ENCODE measurements around the gene ZNF568.

Gene ZNF568

GRCh38 chr19:36916991-36917390 is 859 bp downstream of the ZNF568 start:
- DNase-seq (ENCODE audit: low read depth) = peak; percentile 3
- peak overlapping the region; percentile 69 for H3K4me3 ChIP-seq (ENCODE audit: low read depth, low read length)
- no peak for TF ChIP-seq MYC (IDR thresholded peaks at IDR 0.05; ENCODE audit: low read depth, low read length)
- TF ChIP-seq POLR2A (IDR thresholded peaks at IDR 0.05; ENCODE audit: extremely low read depth, insufficient read length) = no peak
- no peak for TF ChIP-seq CTCF (IDR thresholded peaks at IDR 0.05; ENCODE audit: low read depth, low read length)
- TF ChIP-seq MAX (IDR thresholded peaks at IDR 0.05; ENCODE audit: low read depth, low read length) = no peak

GRCh38 chr19:36918090-36918489 is 2.0 kb downstream of the ZNF568 start:
- no peak for DNase-seq (ENCODE audit: low read depth)
- H3K4me3 ChIP-seq (ENCODE audit: low read depth, low read length) = no peak overlapping the region
- TF ChIP-seq POLR2A (IDR thresholded peaks at IDR 0.05; ENCODE audit: extremely low read depth, insufficient read length) = no peak
- no peak for TF ChIP-seq MAX (IDR thresholded peaks at IDR 0.05; ENCODE audit: low read depth, low read length)
- no peak for TF ChIP-seq CTCF (IDR thresholded peaks at IDR 0.05; ENCODE audit: low read depth, low read length)
- TF ChIP-seq MYC (IDR thresholded peaks at IDR 0.05; ENCODE audit: low read depth, low read length) = no peak

- TF ChIP-seq MYC (IDR thresholded peaks at IDR 0.05; ENCODE audit: low read depth, low read length) (no peak), POLR2A (IDR thresholded peaks at IDR 0.05; ENCODE audit: extremely low read depth, insufficient read length) (no peak), MAX (IDR thresholded peaks at IDR 0.05; ENCODE audit: low read depth, low read length) (no peak), CTCF (IDR thresholded peaks at IDR 0.05; ENCODE audit: low read depth, low read length) (no peak)
- no peak overlapping the region for H3K4me3 ChIP-seq (ENCODE audit: low read depth, low read length)
- no peak for DNase-seq (ENCODE audit: low read depth)
Observed at GRCh38 chr19:36931684-36932083, 15.6 kb downstream of the ZNF568 start.

GRCh38 chr19:36939153-36939552 is 23.0 kb downstream of the ZNF568 start:
- H3K4me3 ChIP-seq (ENCODE audit: low read depth, low read length) = no peak overlapping the region
- DNase-seq (ENCODE audit: low read depth) = peak; percentile 23
- TF ChIP-seq MAX (IDR thresholded peaks at IDR 0.05; ENCODE audit: low read depth, low read length) = no peak
- no peak for TF ChIP-seq CTCF (IDR thresholded peaks at IDR 0.05; ENCODE audit: low read depth, low read length)
- no peak for TF ChIP-seq MYC (IDR thresholded peaks at IDR 0.05; ENCODE audit: low read depth, low read length)
- TF ChIP-seq POLR2A (IDR thresholded peaks at IDR 0.05; ENCODE audit: extremely low read depth, insufficient read length) = no peak

- TF ChIP-seq POLR2A (IDR thresholded peaks at IDR 0.05; ENCODE audit: extremely low read depth, insufficient read length) (no peak), CTCF (IDR thresholded peaks at IDR 0.05; ENCODE audit: low read depth, low read length) (no peak), MAX (IDR thresholded peaks at IDR 0.05; ENCODE audit: low read depth, low read length) (no peak), MYC (IDR thresholded peaks at IDR 0.05; ENCODE audit: low read depth, low read length) (no peak)
- no peak for DNase-seq (ENCODE audit: low read depth)
- no peak overlapping the region for H3K4me3 ChIP-seq (ENCODE audit: low read depth, low read length)
Observed at GRCh38 chr19:36950335-36951119, 34.4 kb downstream of the ZNF568 start.

Data from NB4 (cell line).